C4-2B (cell line): ENCODE results near the gene RIMKLB.

Experiments
- ZFX ChIP-seq: fragments of 450-650 bp; IDR thresholded peaks from 2 replicates; pipeline ENCODE4 v1.6.1; 2017
- TF ChIP-seq, protein P1 (sequence below): fragments of 450-650 bp; conservative IDR thresholded peaks from 2 replicates; pipeline ENCODE4 v1.5.1; 2017; ENCODE audit warnings: mild to moderate bottlenecking

DNA sequence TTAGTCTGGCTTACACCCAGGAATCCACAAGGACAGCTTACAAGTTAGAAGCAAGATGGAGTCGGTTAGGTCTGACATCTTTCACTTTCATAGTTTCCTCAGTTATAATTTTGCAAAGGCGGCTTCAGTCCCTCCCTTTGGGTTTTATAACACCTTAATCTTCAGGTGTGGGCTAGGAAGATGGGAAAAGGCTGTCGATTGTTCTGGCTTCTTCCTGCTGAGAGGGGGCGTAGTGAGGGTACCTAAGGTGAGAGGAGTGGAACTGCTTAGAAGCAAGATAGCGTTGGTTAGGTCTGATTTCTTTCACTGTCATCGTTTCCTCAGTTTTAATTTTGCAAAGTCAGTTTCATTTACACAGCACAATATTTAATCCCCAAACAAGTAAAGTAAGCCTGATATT, 134.7 kb downstream of the RIMKLB start:
- TF ChIP-seq, protein P1, sequence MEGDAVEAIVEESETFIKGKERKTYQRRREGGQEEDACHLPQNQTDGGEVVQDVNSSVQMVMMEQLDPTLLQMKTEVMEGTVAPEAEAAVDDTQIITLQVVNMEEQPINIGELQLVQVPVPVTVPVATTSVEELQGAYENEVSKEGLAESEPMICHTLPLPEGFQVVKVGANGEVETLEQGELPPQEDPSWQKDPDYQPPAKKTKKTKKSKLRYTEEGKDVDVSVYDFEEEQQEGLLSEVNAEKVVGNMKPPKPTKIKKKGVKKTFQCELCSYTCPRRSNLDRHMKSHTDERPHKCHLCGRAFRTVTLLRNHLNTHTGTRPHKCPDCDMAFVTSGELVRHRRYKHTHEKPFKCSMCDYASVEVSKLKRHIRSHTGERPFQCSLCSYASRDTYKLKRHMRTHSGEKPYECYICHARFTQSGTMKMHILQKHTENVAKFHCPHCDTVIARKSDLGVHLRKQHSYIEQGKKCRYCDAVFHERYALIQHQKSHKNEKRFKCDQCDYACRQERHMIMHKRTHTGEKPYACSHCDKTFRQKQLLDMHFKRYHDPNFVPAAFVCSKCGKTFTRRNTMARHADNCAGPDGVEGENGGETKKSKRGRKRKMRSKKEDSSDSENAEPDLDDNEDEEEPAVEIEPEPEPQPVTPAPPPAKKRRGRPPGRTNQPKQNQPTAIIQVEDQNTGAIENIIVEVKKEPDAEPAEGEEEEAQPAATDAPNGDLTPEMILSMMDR = no peak
- no peak for TF ChIP-seq ZFX
